Brain microvascular endothelial cell (primary cell): ENCODE results near the gene PPP2R5A.

Source experiments
- DNase-seq: peaks from one replicate; pipeline ENCODE4 v3.0.0-alpha.2; 2020
- H3K27ac ChIP-seq: fragments of 250-450 bp; sonication (Bioruptor Pico); 2 replicates; pipeline ENCODE4 v1.5.1; 2020; ENCODE audit warnings: mild to moderate bottlenecking, moderate library complexity
- H3K27me3 ChIP-seq: fragments of 250-450 bp; sonication (Bioruptor Pico); replicated peaks from 2 replicates; pipeline ENCODE4 v1.5.1; 2020; ENCODE audit warnings: mild to moderate bottlenecking
- H3K36me3 ChIP-seq: fragments of 250-450 bp; sonication (Bioruptor Pico); replicated peaks from 2 replicates; pipeline ENCODE4 v1.5.1; 2020; ENCODE audit warnings: mild to moderate bottlenecking
- H3K4me3 ChIP-seq: 2 replicates; pipeline ENCODE4 v1.5.1; 2011; ENCODE audit warnings: low read depth, mild to moderate bottlenecking, control low read depth, low read length, moderate library complexity
- CTCF ChIP-seq: IDR thresholded peaks from 2 replicates; pipeline ENCODE4 v1.5.1; 2011; ENCODE audit warnings: low read depth, mild to moderate bottlenecking, moderate library complexity, low read length, control low read depth, inconsistent platforms; ENCODE audit errors: missing control alignments
- in situ Hi-C: cut with HindIII; loops from 2 replicates; pipeline ENCODE4 v1.10.0; 2017; ENCODE audit warnings: low sequenced_read_pairs, low pct_ligation_motif_present

The PPP2R5A gene

GRCh38 chr1:212289262-212290077, 4.3 kb downstream of the PPP2R5A start:
- no peak overlapping the region for H3K27ac ChIP-seq

GRCh38 chr1:212290608-212291007, 5.4 kb downstream of the PPP2R5A start:
- TF ChIP-seq CTCF: no peak
- in situ Hi-C loops: no loop called here
- no peaks in the 10 kb centered on the region for H3K27me3 ChIP-seq
- no peak for DNase-seq
- no peaks in the 10 kb centered on the region for H3K36me3 ChIP-seq
- no peak overlapping the region for H3K4me3 ChIP-seq
- H3K27ac ChIP-seq: no peak overlapping the region

More at GRCh38 chr1:212289262-212290077, 4.3 kb downstream of the PPP2R5A start:
- no peak overlapping the region for H3K4me3 ChIP-seq
- H3K36me3 ChIP-seq: no peaks in the 10 kb centered on the region
- no peak for DNase-seq
- H3K27me3 ChIP-seq: no peaks in the 10 kb centered on the region
- no peak for TF ChIP-seq CTCF
- in situ Hi-C loops: no loop called here

GRCh38 chr1:212291505-212292134, 6.4 kb downstream of the PPP2R5A start:
- no peak overlapping the region for H3K27ac ChIP-seq
- no peaks in the 10 kb centered on the region for H3K36me3 ChIP-seq
- TF ChIP-seq CTCF: peak; percentile 68
- in situ Hi-C loops: no loop called here
- no peak for DNase-seq
- no peaks in the 10 kb centered on the region for H3K27me3 ChIP-seq
- no peak overlapping the region for H3K4me3 ChIP-seq

- no peak for DNase-seq
- Histone ChIP-seq H3K27ac (no peak overlapping the region), H3K4me3 (no peak overlapping the region), H3K27me3 (no peaks in the 10 kb centered on the region), H3K36me3 (no peaks in the 10 kb centered on the region)
- TF ChIP-seq CTCF: no peak
- in situ Hi-C loops: no loop called here
Measured at GRCh38 chr1:212292250-212293105, 7.3 kb downstream of the PPP2R5A start.

- no peak overlapping the region for H3K4me3 ChIP-seq
- DNase-seq: no peak
- peak; percentile 31 for TF ChIP-seq CTCF
- H3K27ac ChIP-seq: no peak overlapping the region
- H3K27me3 ChIP-seq: no peaks in the 10 kb centered on the region
- in situ Hi-C loops: no loop called here
- no peaks in the 10 kb centered on the region for H3K36me3 ChIP-seq
Measured at GRCh38 chr1:212293579-212293978, 8.4 kb downstream of the PPP2R5A start.
